Measurements from ENCODE around the gene PTPRD. TPM values are rescaled to one million over a fixed set of nuclear protein-coding genes. Genes with fewer than 3 reads are reported as not detected.

Gene PTPRD
- total RNA-seq, 1 donor from 2014 or later: 136 TPM

GRCh38 chr9:8585036-8585435 lies 2027.8 kb downstream of the PTPRD start:
- Mint-ChIP-seq H3K9me3 (peaks cover 20% of the 10 kb centered on the region), H3K4me3 (no peak overlapping the region), H3K4me1 (no peaks in the 10 kb centered on the region), H3K27ac (no peak overlapping the region), H3K27me3 (ENCODE audit: insufficient read depth, low read depth) (peaks cover 2% of the 10 kb centered on the region), H3K36me3 (peaks cover 26% of the 10 kb centered on the region)
- Histone ChIP-seq H4K20me1 (ENCODE audit: low read depth) (no peaks in the 10 kb centered on the region), H3K79me2 (ENCODE audit: low read depth) (no peaks in the 10 kb centered on the region), H3K4me1 (peaks cover 12% of the 10 kb centered on the region), H3K27me3 (no peaks in the 10 kb centered on the region), H3K9me3 (ENCODE audit: low read depth) (peaks cover 11% of the 10 kb centered on the region), H3K27ac (no peak overlapping the region), H3K9ac (no peak overlapping the region), H3K4me3 (no peak overlapping the region), H3K36me3 (peaks cover 7% of the 10 kb centered on the region), H3F3A (ENCODE audit: low read depth) (no peaks in the 10 kb centered on the region), H3K4me2 (no peak overlapping the region), H2AFZ (replicated peaks) (no peak overlapping the region)
- no peak for TF ChIP-seq EZH2phosphoT487 (IDR thresholded peaks at IDR 0.05)
- TF ChIP-seq EZH2 (IDR thresholded peaks at IDR 0.05): no peak
- TF ChIP-seq CTCF (IDR thresholded peaks at IDR 0.05): no peak
- no peak for DNase-seq (ENCODE audit: low spot score)

- H4K20me1 ChIP-seq (ENCODE audit: low read depth): no peaks in the 10 kb centered on the region
- no peak overlapping the region for H3K4me3 Mint-ChIP-seq
Measured at GRCh38 chr9:8579661-8580060, 2033.1 kb downstream of the PTPRD start.

DNA sequence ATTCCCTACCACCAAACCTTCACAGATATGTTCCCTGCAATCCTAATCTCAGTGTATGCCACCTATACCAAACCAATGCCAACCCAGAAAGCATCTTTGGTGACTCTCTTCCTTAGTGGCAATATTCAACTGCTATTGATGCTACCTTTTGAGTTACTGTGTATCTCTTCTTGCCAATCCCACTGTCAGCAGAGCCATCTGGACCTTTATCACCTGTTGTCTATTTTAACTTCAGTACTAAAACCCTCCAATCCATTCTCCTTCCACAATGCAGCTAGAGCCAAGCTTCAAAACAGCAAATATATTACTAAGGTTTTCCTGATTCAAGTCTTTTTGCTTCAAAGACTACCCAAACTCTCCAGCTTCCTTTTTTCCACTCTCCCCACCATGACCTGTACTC lies 2036.1 kb downstream of the PTPRD start:
- Histone ChIP-seq H3K4me1 (no peaks in the 10 kb centered on the region), H3K4me2 (no peak overlapping the region), H3K9me3 (ENCODE audit: low read depth) (no peaks in the 10 kb centered on the region), H3K79me2 (ENCODE audit: low read depth) (no peaks in the 10 kb centered on the region), H3K9ac (no peak overlapping the region), H3K4me3 (no peak overlapping the region), H4K20me1 (ENCODE audit: low read depth) (no peaks in the 10 kb centered on the region), H3K27me3 (no peaks in the 10 kb centered on the region), H3K27ac (no peak overlapping the region), H3K36me3 (no peaks in the 10 kb centered on the region), H2AFZ (replicated peaks) (no peak overlapping the region), H3F3A (ENCODE audit: low read depth) (no peaks in the 10 kb centered on the region)
- no peak for DNase-seq (ENCODE audit: low spot score)
- TF ChIP-seq CTCF (IDR thresholded peaks at IDR 0.05): no peak
- no peak overlapping the region for H3K4me3 Mint-ChIP-seq
- peaks cover 4% of the 10 kb centered on the region for H3K27me3 Mint-ChIP-seq (ENCODE audit: insufficient read depth, low read depth)
- no peak overlapping the region for H3K27ac Mint-ChIP-seq
- peaks cover 2% of the 10 kb centered on the region for H3K9me3 Mint-ChIP-seq
- peaks cover 2% of the 10 kb centered on the region for H3K36me3 Mint-ChIP-seq
- peaks cover 2% of the 10 kb centered on the region for H3K4me1 Mint-ChIP-seq

More at GRCh38 chr9:8579661-8580060, 2033.1 kb downstream of the PTPRD start:
- Histone ChIP-seq H3F3A (ENCODE audit: low read depth) (no peaks in the 10 kb centered on the region), H2AFZ (replicated peaks) (no peak overlapping the region), H3K79me2 (ENCODE audit: low read depth) (no peaks in the 10 kb centered on the region), H3K9me3 (ENCODE audit: low read depth) (peaks cover 11% of the 10 kb centered on the region), H3K27ac (no peak overlapping the region), H3K9ac (no peak overlapping the region), H3K4me2 (no peak overlapping the region), H3K4me3 (no peak overlapping the region), H3K4me1 (no peaks in the 10 kb centered on the region), H3K36me3 (peaks cover 7% of the 10 kb centered on the region), H3K27me3 (no peaks in the 10 kb centered on the region)
- peaks cover 3% of the 10 kb centered on the region for H3K27me3 Mint-ChIP-seq (ENCODE audit: insufficient read depth, low read depth)
- peaks cover 2% of the 10 kb centered on the region for H3K4me1 Mint-ChIP-seq
- no peak for DNase-seq (ENCODE audit: low spot score)
- peaks cover 19% of the 10 kb centered on the region for H3K9me3 Mint-ChIP-seq
- H3K27ac Mint-ChIP-seq: no peak overlapping the region
- peaks cover 18% of the 10 kb centered on the region for H3K36me3 Mint-ChIP-seq
- TF ChIP-seq EZH2phosphoT487 (IDR thresholded peaks at IDR 0.05) (no peak), EZH2 (IDR thresholded peaks at IDR 0.05) (no peak), CTCF (IDR thresholded peaks at IDR 0.05) (no peak)

Measured in neural progenitor cell (in vitro differentiated cells).